BE2C (cell line): Measurements from ENCODE around the gene GNAO1.
"Not testable (repeated sequence)": the region's sequence is repeated elsewhere in the genome, so short reads cannot be mapped to it uniquely, and the experiment has no call there.

Experiments used
- DNase-seq: peaks from one replicate; pipeline ENCODE4 v3.0.0-alpha.2; 2020
- H3K27me3 ChIP-seq: fragments of 250-450 bp; sonication (Bioruptor Pico); 2 replicates; pipeline ENCODE4 v1.5.1; 2020; ENCODE audit warnings: mild to moderate bottlenecking
- H3K36me3 ChIP-seq: fragments of 250-450 bp; sonication (Bioruptor Pico); 2 replicates; pipeline ENCODE4 v1.5.1; 2020; ENCODE audit warnings: mild to moderate bottlenecking
- H3K4me1 ChIP-seq: fragments of 250-450 bp; sonication (Bioruptor Pico); 2 replicates; pipeline ENCODE4 v1.5.1; 2020
- H3K4me3 ChIP-seq: 2 replicates; pipeline ENCODE4 v1.5.1; 2011; ENCODE audit warnings: low read depth, low read length
- H3K9me3 ChIP-seq: fragments of 250-450 bp; sonication (Bioruptor Pico); 2 replicates; pipeline ENCODE4 v1.5.1; 2020
- CTCF ChIP-seq: IDR thresholded peaks from 2 replicates; pipeline ENCODE4 v1.5.1; 2012; ENCODE audit warnings: mild to moderate bottlenecking, low read depth, low read length

GNAO1 gene

GRCh38 chr16:56371660-56371937 lies 180.3 kb downstream of the GNAO1 start:
- Histone ChIP-seq H3K4me3 (no peak overlapping the region), H3K36me3 (peaks cover 6% of the 10 kb centered on the region), H3K4me1 (peaks cover 7% of the 10 kb centered on the region), H3K27me3 (no peaks in the 10 kb centered on the region), H3K9me3 (no peaks in the 10 kb centered on the region)
- no peak for TF ChIP-seq CTCF
- no peak for DNase-seq

GRCh38 chr16:56372013-56372634 lies 180.8 kb downstream of the GNAO1 start:
- H3K27me3 ChIP-seq = no peaks in the 10 kb centered on the region
- TF ChIP-seq CTCF = no peak
- DNase-seq = no peak
- H3K4me3 ChIP-seq = no peak overlapping the region
- peaks cover under 1% of the 10 kb centered on the region; the same call in 1 of the 2 replicates for H3K36me3 ChIP-seq
- H3K4me1 ChIP-seq = peaks cover 7% of the 10 kb centered on the region
- no peaks in the 10 kb centered on the region for H3K9me3 ChIP-seq

- H3K36me3 ChIP-seq = no peaks in the 10 kb centered on the region
- H3K4me1 ChIP-seq = peaks cover 7% of the 10 kb centered on the region
- DNase-seq = no peak
- H3K9me3 ChIP-seq = no peaks in the 10 kb centered on the region
- no peak for TF ChIP-seq CTCF
- H3K4me3 ChIP-seq = no peak overlapping the region
- no peaks in the 10 kb centered on the region for H3K27me3 ChIP-seq
These were observed 181.7 kb downstream of the GNAO1 start for GRCh38 chr16:56373003-56373402.

- H3K27me3 ChIP-seq, H3K36me3 ChIP-seq, H3K4me1 ChIP-seq, H3K9me3 ChIP-seq, H3K4me3 ChIP-seq, DNase-seq: not testable (repeated sequence)
These were observed 184.5 kb downstream of the GNAO1 start for GRCh38 chr16:56375792-56376191.

- H3K9me3 ChIP-seq, H3K27me3 ChIP-seq, DNase-seq, H3K4me3 ChIP-seq, H3K4me1 ChIP-seq: not testable (repeated sequence)
- peaks cover 15% of the 10 kb centered on the region for H3K36me3 ChIP-seq
These were observed 187.8 kb downstream of the GNAO1 start for GRCh38 chr16:56379044-56379443.

GRCh38 chr16:56380778-56381485 lies 189.6 kb downstream of the GNAO1 start:
- H3K36me3 ChIP-seq = peaks cover 22% of the 10 kb centered on the region
- DNase-seq, H3K4me3 ChIP-seq, H3K4me1 ChIP-seq, H3K27me3 ChIP-seq, H3K9me3 ChIP-seq: not testable (repeated sequence)

- Histone ChIP-seq H3K27me3 (no peaks in the 10 kb centered on the region), H3K9me3 (peaks cover 5% of the 10 kb centered on the region), H3K4me3 (no peak overlapping the region), H3K36me3 (peaks cover 22% of the 10 kb centered on the region), H3K4me1 (no peaks in the 10 kb centered on the region)
- no peak for DNase-seq
- TF ChIP-seq CTCF = no peak
These were observed 191.2 kb downstream of the GNAO1 start for GRCh38 chr16:56382459-56382858.
